ENCODE data around the gene PALLD. TPM values are rescaled to one million over a fixed set of nuclear protein-coding genes. Genes with fewer than 3 reads are reported as not detected.

Gene PALLD
- total and polyA plus RNA-seq, 2 of the 13 experiments (the other 11 are each of a cell fraction or from before 2014, with no cell fraction given): 0.50 to 1.5 TPM

DNA sequence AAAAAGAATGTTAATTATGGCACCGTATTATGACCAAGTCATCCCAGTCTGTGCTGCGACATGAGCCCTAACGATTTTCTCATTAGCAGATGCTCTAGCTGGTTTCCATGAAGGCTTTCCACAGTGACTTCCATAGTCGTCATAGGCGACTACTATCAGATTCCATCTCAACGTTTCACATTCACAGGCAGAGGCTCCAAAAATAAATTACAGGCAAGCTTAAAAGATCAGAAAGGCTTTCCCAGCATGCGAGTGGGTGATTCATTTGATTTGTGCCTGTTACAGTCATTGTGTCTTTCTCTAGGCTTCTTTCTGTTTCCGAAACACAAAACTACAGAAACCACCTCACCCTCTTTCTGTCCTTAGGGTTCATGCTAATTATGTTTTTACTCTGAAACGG lies 43.2 kb downstream of the PALLD start:
- ATAC-seq (no peak), FAIRE-seq (no peak), DNase-seq (ENCODE audit: low spot score) (no peak)
- WGBS (ENCODE audit: low lambda C conversion rate): 32% methylated on average over 9 of the region's 9 CpGs
- no peaks in the 10 kb centered on the region for H3K9me3 ChIP-seq (ENCODE audit: low read length)
- no peak overlapping the region for H3K27ac ChIP-seq (ENCODE audit: extremely low read length, insufficient read depth, low read length)
- ChIA-PET CTCF (ENCODE audit: low intra/inter-chr PET ratio, low total read pairs) (no interaction called here), POLR2A (no interaction called here)
- no peak overlapping the region for H2AFZ ChIP-seq (ENCODE audit: low read length)
- H3K27me3 ChIP-seq (ENCODE audit: control insufficient read depth in 1 of 2, insufficient read depth in 2 of 2, low read length in 2 of 2): no peaks in the 10 kb centered on the region; a peak in 1 of 5 replicates
- H3K79me2 ChIP-seq (ENCODE audit: insufficient read depth, low read length): no peaks in the 10 kb centered on the region
- H3K9ac ChIP-seq (ENCODE audit: insufficient read depth, low read depth, low read length): no peak overlapping the region
- no peaks in the 10 kb centered on the region for H3K36me3 ChIP-seq (replicated peaks in 1 of 2; ENCODE audit: control insufficient read depth in 1 of 2, insufficient read depth in 2 of 2, low read length in 2 of 2)
- no peak for TF ChIP-seq IRX3 (CRISPR knock-in tag; IDR thresholded peaks at IDR 0.05; ENCODE audit: borderline replicate concordance, low read depth)
- TF ChIP-seq, protein P1, sequence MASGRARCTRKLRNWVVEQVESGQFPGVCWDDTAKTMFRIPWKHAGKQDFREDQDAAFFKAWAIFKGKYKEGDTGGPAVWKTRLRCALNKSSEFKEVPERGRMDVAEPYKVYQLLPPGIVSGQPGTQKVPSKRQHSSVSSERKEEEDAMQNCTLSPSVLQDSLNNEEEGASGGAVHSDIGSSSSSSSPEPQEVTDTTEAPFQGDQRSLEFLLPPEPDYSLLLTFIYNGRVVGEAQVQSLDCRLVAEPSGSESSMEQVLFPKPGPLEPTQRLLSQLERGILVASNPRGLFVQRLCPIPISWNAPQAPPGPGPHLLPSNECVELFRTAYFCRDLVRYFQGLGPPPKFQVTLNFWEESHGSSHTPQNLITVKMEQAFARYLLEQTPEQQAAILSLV (CRISPR knock-in tag; IDR thresholded peaks at IDR 0.05; ENCODE audit: borderline replicate concordance): no peak
- TF ChIP-seq HHEX (CRISPR knock-in tag; IDR thresholded peaks at IDR 0.05): no peak
- no peak for TF ChIP-seq NAIF1 (CRISPR knock-in tag; IDR thresholded peaks at IDR 0.05; ENCODE audit: borderline replicate concordance)
- TF ChIP-seq, protein P2, sequence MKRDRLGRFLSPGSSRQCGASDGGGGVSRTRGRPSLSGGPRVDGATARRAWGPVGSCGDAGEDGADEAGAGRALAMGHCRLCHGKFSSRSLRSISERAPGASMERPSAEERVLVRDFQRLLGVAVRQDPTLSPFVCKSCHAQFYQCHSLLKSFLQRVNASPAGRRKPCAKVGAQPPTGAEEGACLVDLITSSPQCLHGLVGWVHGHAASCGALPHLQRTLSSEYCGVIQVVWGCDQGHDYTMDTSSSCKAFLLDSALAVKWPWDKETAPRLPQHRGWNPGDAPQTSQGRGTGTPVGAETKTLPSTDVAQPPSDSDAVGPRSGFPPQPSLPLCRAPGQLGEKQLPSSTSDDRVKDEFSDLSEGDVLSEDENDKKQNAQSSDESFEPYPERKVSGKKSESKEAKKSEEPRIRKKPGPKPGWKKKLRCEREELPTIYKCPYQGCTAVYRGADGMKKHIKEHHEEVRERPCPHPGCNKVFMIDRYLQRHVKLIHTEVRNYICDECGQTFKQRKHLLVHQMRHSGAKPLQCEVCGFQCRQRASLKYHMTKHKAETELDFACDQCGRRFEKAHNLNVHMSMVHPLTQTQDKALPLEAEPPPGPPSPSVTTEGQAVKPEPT (CRISPR knock-in tag; IDR thresholded peaks at IDR 0.05; ENCODE audit: low read depth): no peak
- no peak for TF ChIP-seq NR3C1 (CRISPR knock-in tag; IDR thresholded peaks at IDR 0.05)
- TF ChIP-seq ZNF547 (CRISPR knock-in tag; IDR thresholded peaks at IDR 0.05): no peak
- TF ChIP-seq TCF7L2 (IDR thresholded peaks at IDR 0.05; ENCODE audit: low read depth, low read length): no peak
- TF ChIP-seq ZNF766 (CRISPR knock-in tag; IDR thresholded peaks at IDR 0.05; ENCODE audit: borderline replicate concordance): no peak
- H3K4me3 ChIP-seq (replicated peaks in 1 of 3; ENCODE audit: insufficient read depth in 1 of 3, low read depth in 2 of 3, low read length in 3 of 3): no peak overlapping the region
- no peaks in the 10 kb centered on the region for H3K4me1 ChIP-seq (ENCODE audit: insufficient read depth, low read length)
- in situ Hi-C loops (cut with HindIII; ENCODE audit: extremely low pct_ligation_motif_present, low pct_unique_long_range_greater_than_20kb) (no loop called here), intact Hi-C loops (cut with micrococcal nuclease; ENCODE audit: unreplicated experiment) (no loop called here)
- H3K4me2 ChIP-seq (ENCODE audit: low read depth, low read length): no peak overlapping the region
- BruUV-seq (replicated peaks): no TSS peak
- no peaks in the 10 kb centered on the region for H4K20me1 ChIP-seq (ENCODE audit: insufficient read depth, low read length)
